ENCODE results near the gene RBM15. TPM values are rescaled to one million over a fixed set of nuclear protein-coding genes. Genes with fewer than 3 reads are reported as not detected.

Gene RBM15
- total RNA-seq, 4 donors from 2014 or later = 10.5 to 39.5 (median 23.0) TPM

GRCh38 chr1:110347182-110347893, 8.2 kb downstream of the RBM15 start:
- TF ChIP-seq CTCF (IDR thresholded peaks at IDR 0.05) (no peak), POLR2A (IDR thresholded peaks at IDR 0.05) (no peak)
- Histone ChIP-seq H3K27ac (no peak overlapping the region), H3K9me3 (no peaks in the 10 kb centered on the region), H3K36me3 (peaks cover 0 to 31% (median 0%) of the 10 kb centered on the region in 3 donors), H3K4me3 (no peak overlapping the region), H3K27me3 (no peaks in the 10 kb centered on the region), H3K4me1 (peaks cover 7 to 92% (median 44%) of the 10 kb centered on the region in 3 donors)
- 61 to 74% methylated on average over 14 of the region's 14 CpGs for WGBS, 2 donors
- DNase-seq = no peak
- intact Hi-C loops (cut with DNase I) = no loop called here

GRCh38 chr1:110348050-110348449, 8.9 kb downstream of the RBM15 start:
- Histone ChIP-seq H3K9me3 (no peaks in the 10 kb centered on the region), H3K36me3 (peaks cover 0 to 33% (median 0%) of the 10 kb centered on the region in 3 donors), H3K4me1 (peaks cover 7 to 85% (median 39%) of the 10 kb centered on the region in 3 donors), H3K4me3 (no peak overlapping the region), H3K27me3 (no peaks in the 10 kb centered on the region), H3K27ac (no peak overlapping the region)
- intact Hi-C loops (cut with DNase I) = no loop called here
- TF ChIP-seq POLR2A (IDR thresholded peaks at IDR 0.05) (no peak), CTCF (IDR thresholded peaks at IDR 0.05) (no peak)
- WGBS, 2 donors = 30 to 38% methylated on average over 2 of the region's 2 CpGs
- no peak for DNase-seq

DNA sequence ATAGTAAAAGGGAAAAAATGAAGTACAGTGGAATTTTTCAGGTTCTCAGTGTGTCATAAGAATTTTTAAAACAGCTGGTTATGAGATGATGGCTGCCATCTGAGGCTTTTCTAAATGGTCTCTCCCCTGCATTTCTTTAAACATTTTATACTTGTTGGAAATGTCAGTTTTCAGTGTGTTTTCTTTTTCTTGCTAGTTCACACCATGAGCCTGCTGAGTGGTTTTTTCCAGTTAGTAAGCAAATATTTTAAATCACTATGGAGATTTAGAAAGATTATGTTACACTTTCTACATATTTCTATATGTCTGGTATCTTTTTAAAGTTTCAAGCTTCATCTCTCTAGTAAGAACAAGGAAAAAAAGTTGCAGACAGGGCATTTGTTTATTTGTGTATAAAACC, 9.6 kb downstream of the RBM15 start:
- H3K27ac ChIP-seq = no peak overlapping the region
- intact Hi-C loops (cut with DNase I) = no loop called here
- no peaks in the 10 kb centered on the region for H3K27me3 ChIP-seq
- H3K36me3 ChIP-seq = peaks cover 0 to 40% (median 0%) of the 10 kb centered on the region in 3 donors
- H3K4me3 ChIP-seq = no peak overlapping the region
- no peaks in the 10 kb centered on the region for H3K9me3 ChIP-seq
- no peak for TF ChIP-seq POLR2A (IDR thresholded peaks at IDR 0.05)
- TF ChIP-seq CTCF (IDR thresholded peaks at IDR 0.05) = no peak
- no peak for DNase-seq
- peaks cover 7 to 78% (median 33%) of the 10 kb centered on the region in 3 donors for H3K4me1 ChIP-seq

DNA sequence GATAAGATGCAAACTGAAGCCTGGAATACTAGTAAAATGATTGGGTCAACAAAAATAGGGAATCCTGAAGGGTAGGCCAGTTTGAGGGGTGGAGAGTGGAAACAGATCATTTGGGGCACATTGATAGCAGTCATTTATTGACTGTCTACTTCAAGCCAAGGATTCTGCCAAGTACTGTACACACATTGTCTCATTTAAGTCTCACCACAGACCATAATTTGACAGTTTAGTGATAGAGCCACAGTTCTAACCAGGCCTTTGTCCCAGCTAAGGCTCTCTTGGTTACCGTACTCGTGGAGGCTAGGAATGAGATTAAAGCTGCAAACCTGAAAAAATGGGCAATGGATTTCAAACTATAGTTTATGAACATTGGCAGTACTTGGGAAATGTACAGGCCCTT, 11.2 kb downstream of the RBM15 start:
- no peaks in the 10 kb centered on the region for H3K9me3 ChIP-seq
- 94 to 95% methylated on average over 2 of the region's 2 CpGs for WGBS, 2 donors
- H3K27ac ChIP-seq = no peak overlapping the region
- peaks cover 0 to 62% (median 24%) of the 10 kb centered on the region in 3 donors for H3K4me1 ChIP-seq
- TF ChIP-seq CTCF (IDR thresholded peaks at IDR 0.05) (no peak), POLR2A (IDR thresholded peaks at IDR 0.05) (no peak)
- no peak for DNase-seq
- H3K27me3 ChIP-seq = no peaks in the 10 kb centered on the region
- H3K36me3 ChIP-seq = peaks cover 0 to 34% (median 0%) of the 10 kb centered on the region in 3 donors
- intact Hi-C loops (cut with DNase I) = no loop called here
- no peak overlapping the region for H3K4me3 ChIP-seq

GRCh38 chr1:110355321-110355720, 16.1 kb downstream of the RBM15 start:
- H3K27ac ChIP-seq = no peak overlapping the region
- no peaks in the 10 kb centered on the region for H3K27me3 ChIP-seq
- intact Hi-C loops (cut with DNase I) = no loop called here
- peaks cover 0 to 26% (median 6%) of the 10 kb centered on the region in 3 donors for H3K4me1 ChIP-seq
- no peak for DNase-seq
- TF ChIP-seq POLR2A (IDR thresholded peaks at IDR 0.05) (no peak), CTCF (IDR thresholded peaks at IDR 0.05) (no peak)
- H3K36me3 ChIP-seq = peaks cover 0 to 34% (median 0%) of the 10 kb centered on the region in 3 donors
- H3K4me3 ChIP-seq = no peak overlapping the region
- WGBS, 2 donors = 64 to 69% methylated on average over 1 of the region's 1 CpG
- no peaks in the 10 kb centered on the region for H3K9me3 ChIP-seq
